Astrocyte of the spinal cord (primary cell): ENCODE measurements around the gene MGAT4A.
A peak's percentile ranks its signal among the peaks of the same experiment; 100 is the strongest.

Source experiments
- DNase-seq: peaks from one replicate; pipeline ENCODE4 v3.0.0; 2011; ENCODE audit warnings: low read depth, low spot score
- H3K4me3 ChIP-seq: 2 replicates; pipeline ENCODE4 v1.5.1; 2011; ENCODE audit warnings: low read depth, mild to moderate bottlenecking, low read length, moderate library complexity
- CTCF ChIP-seq: IDR thresholded peaks from 2 replicates; pipeline ENCODE4 v1.5.1; 2012; ENCODE audit warnings: low read depth, mild to moderate bottlenecking, low read length, inconsistent platforms
- in situ Hi-C: cut with HindIII; loops from 2 replicates; pipeline ENCODE4 v1.10.0; 2017; ENCODE audit warnings: low sequenced_read_pairs

The MGAT4A gene

GRCh38 chr2:98656800-98657199 lies 74.1 kb downstream of the MGAT4A start:
- in situ Hi-C loops = no loop called here
- TF ChIP-seq CTCF = no peak
- DNase-seq = no peak
- no peak overlapping the region for H3K4me3 ChIP-seq

GRCh38 chr2:98654699-98655495 lies 76.0 kb downstream of the MGAT4A start:
- no peak overlapping the region for H3K4me3 ChIP-seq
- no peak for DNase-seq
- no peak for TF ChIP-seq CTCF
- in situ Hi-C loops = no loop called here

- no peak for DNase-seq
- TF ChIP-seq CTCF = no peak
- H3K4me3 ChIP-seq = no peak overlapping the region
- in situ Hi-C loops = no loop called here
These were observed 79.9 kb downstream of the MGAT4A start for GRCh38 chr2:98650998-98651397.

- in situ Hi-C loops = no loop called here
These were observed 80.9 kb downstream of the MGAT4A start for GRCh38 chr2:98649992-98650375.

GRCh38 chr2:98649135-98649991 lies 81.6 kb downstream of the MGAT4A start:
- peak; percentile 100 for TF ChIP-seq CTCF
- in situ Hi-C loops = no loop called here
- peak; percentile 78 for DNase-seq
- no peak overlapping the region for H3K4me3 ChIP-seq

More at GRCh38 chr2:98649992-98650375, 80.9 kb downstream of the MGAT4A start:
- no peak overlapping the region for H3K4me3 ChIP-seq
- DNase-seq = no peak
- TF ChIP-seq CTCF = no peak

- in situ Hi-C loops = no loop called here
These were observed 82.5 kb downstream of the MGAT4A start for GRCh38 chr2:98648451-98648850.

More at GRCh38 chr2:98648451-98648850, 82.5 kb downstream of the MGAT4A start:
- TF ChIP-seq CTCF = no peak
- DNase-seq = no peak
- no peak overlapping the region for H3K4me3 ChIP-seq
